Panc1 (cell line): ENCODE measurements around the gene PNPO. TPM values are rescaled to one million over a fixed set of nuclear protein-coding genes. Genes with fewer than 3 reads are reported as not detected.

Experiments
- ATAC-seq: fragments of 200-7000 bp; cut with Tn5 transposase; 2 replicates; pipeline ENCODE4 v1.9.1; 2020; ENCODE audit warnings: mild to moderate bottlenecking, moderate library complexity
- BruUV-seq: library from RNA; stranded (reverse); fragments of 400-500 nt; replicated peaks from 2 replicates; lab custom pipeline; 2021; lab: Mats Ljungman, UMichigan
- CTCF ChIA-PET: fragments of 300-600 bp; sonication (Branson Sonifier 250); formaldehyde crosslinking; loops from one replicate; lab custom pipeline; 2022; ENCODE audit warnings: antibody characterized with exemption; lab: Charles Lee
- POLR2A ChIA-PET: fragments of 300-600 bp; sonication (Branson Sonifier 250); formaldehyde crosslinking; loops from one replicate; lab custom pipeline; 2022; ENCODE audit warnings: antibody characterized with exemption; lab: Charles Lee
- DNase-seq: peaks from one replicate; pipeline ENCODE4 v3.0.0-alpha.2; 2010; ENCODE audit warnings: low read depth, low spot score
- H3K27ac ChIP-seq: 2 replicates; pipeline ENCODE4 v1.5.1; 2011; ENCODE audit warnings: mild to moderate bottlenecking, low read length, inconsistent platforms
- H3K27me3 ChIP-seq: fragments of 200-500 bp; sonication (Bioruptor generic); 2 replicates; pipeline ENCODE4 v1.6.0; 2014; ENCODE audit warnings: low read length, inconsistent platforms; ENCODE audit not compliant: control insufficient read depth, insufficient read depth
- H3K36me3 ChIP-seq: fragments of 200-500 bp; sonication (Bioruptor generic); 2 replicates; pipeline ENCODE4 v1.5.1; 2014; ENCODE audit warnings: inconsistent platforms, mild to moderate bottlenecking, low read length, moderate library complexity; ENCODE audit not compliant: control insufficient read depth, insufficient read depth
- H3K4me1 ChIP-seq: 2 replicates; pipeline ENCODE4 v1.5.1; 2011; ENCODE audit warnings: inconsistent platforms, mild to moderate bottlenecking, low read length, moderate library complexity; ENCODE audit not compliant: control insufficient read depth, insufficient read depth
- H3K4me3 ChIP-seq, 2 experiments: 2 replicates each; pipeline ENCODE4 v1.5.1; 2011 to 2012; ENCODE audit warnings: low read depth in 2 of 2, low read length in 2 of 2, mild to moderate bottlenecking in 2 of 2, inconsistent platforms in 1 of 2, moderate library complexity in 1 of 2
- H3K9me3 ChIP-seq: fragments of 200-500 bp; sonication (Bioruptor generic); 2 replicates; pipeline ENCODE4 v1.5.1; 2014; ENCODE audit warnings: low read depth, mild to moderate bottlenecking, inconsistent platforms, low read length, moderate library complexity; ENCODE audit not compliant: control insufficient read depth, insufficient read depth
- POLR2AphosphoS5 ChIP-seq: IDR thresholded peaks from 2 replicates; pipeline ENCODE4 v1.6.1; 2012; ENCODE audit warnings: mild to moderate bottlenecking, low read depth, low read length, moderate library complexity
- SIN3A ChIP-seq: IDR thresholded peaks from 2 replicates; pipeline ENCODE4 v1.6.1; 2012; ENCODE audit warnings: low read depth, mild to moderate bottlenecking, low read length, moderate library complexity, borderline replicate concordance; ENCODE audit not compliant: insufficient read depth
- TCF7L2 ChIP-seq: IDR thresholded peaks from 2 replicates; pipeline ENCODE4 v1.6.1; 2011; ENCODE audit warnings: mild to moderate bottlenecking, low read depth, low read length, inconsistent platforms
- in situ Hi-C: cut with HindIII; loops from 2 replicates; pipeline ENCODE4 v1.10.0; 2016; ENCODE audit warnings: low sequenced_read_pairs, low pct_unique_long_range_greater_than_20kb
- intact Hi-C: fragments of 100-400 bp; cut with micrococcal nuclease; formaldehyde crosslinking; loops from one replicate; pipeline ENCODE4 v1.10.0; 2022; ENCODE audit not compliant: unreplicated experiment
- total RNA-seq: library from RNA; stranded (reverse); gene quantifications from one replicate; pipeline ENCODE4 v1.2.1, GENCODE V29; 2021; ENCODE audit not compliant: unreplicated experiment
- TF ChIP-seq, protein P1 (sequence below), 2 experiments: IDR thresholded peaks; 2 replicates each; pipeline ENCODE4 v1.6.1; 2011 to 2012; ENCODE audit warnings: low read depth in 2 of 2, control low read depth in 1 of 2, low read length in 1 of 2, mild to moderate bottlenecking in 1 of 2, moderate library complexity in 1 of 2; ENCODE audit not compliant: insufficient read depth in 1 of 2
- TF ChIP-seq, protein P2 (sequence below): fragments of 450-650 bp; IDR thresholded peaks from 2 replicates; pipeline ENCODE4 v1.5.1; 2017; ENCODE audit warnings: mild to moderate bottlenecking

The PNPO gene
- total RNA-seq, 1 experiment from 2014 or later: 20.1 TPM

- Histone ChIP-seq H3K9me3 (no peaks in the 10 kb centered on the region), H3K4me1 (peaks cover 3% of the 10 kb centered on the region; the same call in 1 of the 2 replicates), H3K27ac (no peak overlapping the region), H3K4me3 (no peak overlapping the region), H3K27me3 (no peaks in the 10 kb centered on the region), H3K36me3 (no peaks in the 10 kb centered on the region; the same call in 1 of the 2 replicates)
- ChIA-PET CTCF (no interaction called here), POLR2A (interaction anchor here (0.5 kb wide), 1 partner anchor 12 kb away, joined by 4 read pairs; no protein-coding TSS in a partner anchor)
- no peak for ATAC-seq
- TF ChIP-seq, protein P1, sequence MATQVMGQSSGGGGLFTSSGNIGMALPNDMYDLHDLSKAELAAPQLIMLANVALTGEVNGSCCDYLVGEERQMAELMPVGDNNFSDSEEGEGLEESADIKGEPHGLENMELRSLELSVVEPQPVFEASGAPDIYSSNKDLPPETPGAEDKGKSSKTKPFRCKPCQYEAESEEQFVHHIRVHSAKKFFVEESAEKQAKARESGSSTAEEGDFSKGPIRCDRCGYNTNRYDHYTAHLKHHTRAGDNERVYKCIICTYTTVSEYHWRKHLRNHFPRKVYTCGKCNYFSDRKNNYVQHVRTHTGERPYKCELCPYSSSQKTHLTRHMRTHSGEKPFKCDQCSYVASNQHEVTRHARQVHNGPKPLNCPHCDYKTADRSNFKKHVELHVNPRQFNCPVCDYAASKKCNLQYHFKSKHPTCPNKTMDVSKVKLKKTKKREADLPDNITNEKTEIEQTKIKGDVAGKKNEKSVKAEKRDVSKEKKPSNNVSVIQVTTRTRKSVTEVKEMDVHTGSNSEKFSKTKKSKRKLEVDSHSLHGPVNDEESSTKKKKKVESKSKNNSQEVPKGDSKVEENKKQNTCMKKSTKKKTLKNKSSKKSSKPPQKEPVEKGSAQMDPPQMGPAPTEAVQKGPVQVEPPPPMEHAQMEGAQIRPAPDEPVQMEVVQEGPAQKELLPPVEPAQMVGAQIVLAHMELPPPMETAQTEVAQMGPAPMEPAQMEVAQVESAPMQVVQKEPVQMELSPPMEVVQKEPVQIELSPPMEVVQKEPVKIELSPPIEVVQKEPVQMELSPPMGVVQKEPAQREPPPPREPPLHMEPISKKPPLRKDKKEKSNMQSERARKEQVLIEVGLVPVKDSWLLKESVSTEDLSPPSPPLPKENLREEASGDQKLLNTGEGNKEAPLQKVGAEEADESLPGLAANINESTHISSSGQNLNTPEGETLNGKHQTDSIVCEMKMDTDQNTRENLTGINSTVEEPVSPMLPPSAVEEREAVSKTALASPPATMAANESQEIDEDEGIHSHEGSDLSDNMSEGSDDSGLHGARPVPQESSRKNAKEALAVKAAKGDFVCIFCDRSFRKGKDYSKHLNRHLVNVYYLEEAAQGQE (IDR thresholded peaks at IDR 0.05; ENCODE audit: insufficient read depth in 1 of 2, low read depth in 2 of 2, low read length in 1 of 2): no peak
- no peak for TF ChIP-seq POLR2AphosphoS5
- no peak for TF ChIP-seq SIN3A
- no peak for TF ChIP-seq TCF7L2
- TF ChIP-seq, protein P2, sequence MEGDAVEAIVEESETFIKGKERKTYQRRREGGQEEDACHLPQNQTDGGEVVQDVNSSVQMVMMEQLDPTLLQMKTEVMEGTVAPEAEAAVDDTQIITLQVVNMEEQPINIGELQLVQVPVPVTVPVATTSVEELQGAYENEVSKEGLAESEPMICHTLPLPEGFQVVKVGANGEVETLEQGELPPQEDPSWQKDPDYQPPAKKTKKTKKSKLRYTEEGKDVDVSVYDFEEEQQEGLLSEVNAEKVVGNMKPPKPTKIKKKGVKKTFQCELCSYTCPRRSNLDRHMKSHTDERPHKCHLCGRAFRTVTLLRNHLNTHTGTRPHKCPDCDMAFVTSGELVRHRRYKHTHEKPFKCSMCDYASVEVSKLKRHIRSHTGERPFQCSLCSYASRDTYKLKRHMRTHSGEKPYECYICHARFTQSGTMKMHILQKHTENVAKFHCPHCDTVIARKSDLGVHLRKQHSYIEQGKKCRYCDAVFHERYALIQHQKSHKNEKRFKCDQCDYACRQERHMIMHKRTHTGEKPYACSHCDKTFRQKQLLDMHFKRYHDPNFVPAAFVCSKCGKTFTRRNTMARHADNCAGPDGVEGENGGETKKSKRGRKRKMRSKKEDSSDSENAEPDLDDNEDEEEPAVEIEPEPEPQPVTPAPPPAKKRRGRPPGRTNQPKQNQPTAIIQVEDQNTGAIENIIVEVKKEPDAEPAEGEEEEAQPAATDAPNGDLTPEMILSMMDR: no peak
- DNase-seq: no peak
- in situ Hi-C loops (no loop called here), intact Hi-C loops (no loop called here)
- BruUV-seq: no TSS peak
These were observed 13.5 kb upstream of the PNPO start for GRCh38 chr17:47927821-47928400.

DNA sequence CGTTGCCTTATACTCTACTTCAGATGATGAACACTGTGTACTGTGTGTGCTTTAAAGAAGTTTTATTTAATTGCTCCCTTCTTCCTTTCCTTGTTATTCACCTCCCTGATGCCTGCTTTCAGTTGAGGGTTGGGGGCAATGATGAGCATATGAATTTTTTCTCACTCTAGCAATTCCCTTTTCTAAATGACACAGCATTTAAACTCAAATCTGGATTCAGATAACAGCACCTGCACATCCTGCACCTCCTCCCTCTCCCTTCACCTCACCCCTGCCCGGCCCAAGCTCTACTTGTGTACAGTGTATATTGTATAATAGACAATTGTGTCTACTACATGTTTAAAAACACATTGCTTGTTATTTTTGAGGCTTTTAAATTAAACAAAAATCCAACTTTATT, 13.0 kb upstream of the PNPO start:
- TF ChIP-seq, protein P2: no peak
- TF ChIP-seq, protein P1 (IDR thresholded peaks at IDR 0.05; ENCODE audit: insufficient read depth in 1 of 2, low read depth in 2 of 2, low read length in 1 of 2): no peak
- TF ChIP-seq TCF7L2: no peak
- no peak for TF ChIP-seq POLR2AphosphoS5
- no peak for TF ChIP-seq SIN3A
- CTCF ChIA-PET: no interaction called here
- Histone ChIP-seq H3K27ac (no peak overlapping the region), H3K4me1 (peaks cover 3% of the 10 kb centered on the region; the same call in 1 of the 2 replicates), H3K9me3 (no peaks in the 10 kb centered on the region), H3K36me3 (no peaks in the 10 kb centered on the region; the same call in 1 of the 2 replicates), H3K4me3 (no peak overlapping the region), H3K27me3 (no peaks in the 10 kb centered on the region)
- in situ Hi-C loops (no loop called here), intact Hi-C loops (no loop called here)
- POLR2A ChIA-PET: interaction anchor here (0.5 kb wide), 1 partner anchor 12 kb away, joined by 4 read pairs; no protein-coding TSS in a partner anchor
- no peak for DNase-seq
- ATAC-seq: no peak
- TSS peak; percentile 60 for BruUV-seq
